ENCODE measurements around the gene FGFRL1.

DNA sequence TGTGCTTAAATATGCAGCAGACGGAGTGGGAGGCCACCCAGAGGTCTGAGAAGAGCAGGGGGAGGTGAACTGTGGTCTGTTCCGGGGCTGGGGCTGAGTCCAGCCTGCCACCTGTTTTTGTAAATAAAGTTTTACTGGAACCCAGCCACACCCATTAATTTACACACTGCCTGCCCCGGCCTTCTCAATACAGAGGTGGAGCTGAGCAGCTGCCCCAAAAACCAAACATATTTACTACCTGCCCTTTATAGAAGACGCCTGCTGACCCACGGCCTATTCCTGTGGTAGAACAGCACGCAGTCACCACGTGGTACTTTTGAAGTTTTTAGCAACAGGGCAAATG is 45.9 kb downstream of the FGFRL1 start:
- no peak for TF ChIP-seq POLR2A (IDR thresholded peaks at IDR 0.05)
- TF ChIP-seq, protein P1, sequence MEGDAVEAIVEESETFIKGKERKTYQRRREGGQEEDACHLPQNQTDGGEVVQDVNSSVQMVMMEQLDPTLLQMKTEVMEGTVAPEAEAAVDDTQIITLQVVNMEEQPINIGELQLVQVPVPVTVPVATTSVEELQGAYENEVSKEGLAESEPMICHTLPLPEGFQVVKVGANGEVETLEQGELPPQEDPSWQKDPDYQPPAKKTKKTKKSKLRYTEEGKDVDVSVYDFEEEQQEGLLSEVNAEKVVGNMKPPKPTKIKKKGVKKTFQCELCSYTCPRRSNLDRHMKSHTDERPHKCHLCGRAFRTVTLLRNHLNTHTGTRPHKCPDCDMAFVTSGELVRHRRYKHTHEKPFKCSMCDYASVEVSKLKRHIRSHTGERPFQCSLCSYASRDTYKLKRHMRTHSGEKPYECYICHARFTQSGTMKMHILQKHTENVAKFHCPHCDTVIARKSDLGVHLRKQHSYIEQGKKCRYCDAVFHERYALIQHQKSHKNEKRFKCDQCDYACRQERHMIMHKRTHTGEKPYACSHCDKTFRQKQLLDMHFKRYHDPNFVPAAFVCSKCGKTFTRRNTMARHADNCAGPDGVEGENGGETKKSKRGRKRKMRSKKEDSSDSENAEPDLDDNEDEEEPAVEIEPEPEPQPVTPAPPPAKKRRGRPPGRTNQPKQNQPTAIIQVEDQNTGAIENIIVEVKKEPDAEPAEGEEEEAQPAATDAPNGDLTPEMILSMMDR (IDR thresholded peaks at IDR 0.05): no peak

Data from right lobe of liver (tissue), 4 donors.